Activated T-helper 2 cell treated with anti-CD3 and anti-CD28 coated beads, Interferon-gamma antibody, Interleukin-2, Interleukin-4, amounts not matched to agents 10 μg/mL and 5 μg/mL and 100 μg/mL, durations not matched to agents 14 hours and 24 hours and 36 hours (primary cell): ENCODE measurements around the gene MARK4. TPM values are rescaled to one million over a fixed set of nuclear protein-coding genes. Genes with fewer than 3 reads are reported as not detected.
A peak's percentile ranks its signal among the peaks of the same experiment; 100 is the strongest.

ENCODE experiments used
- DNase-seq: peaks from one replicate; pipeline ENCODE4 v3.0.0; 2021; ENCODE audit warnings: low spot score
- H3K27ac Mint-ChIP-seq: one replicate; pipeline ENCODE4 v1.8.0; 2021; ENCODE audit warnings: mixed read lengths
- H3K27me3 Mint-ChIP-seq: one replicate; pipeline ENCODE4 v1.8.0; 2021; ENCODE audit warnings: low read depth, mixed read lengths
- H3K36me3 Mint-ChIP-seq: one replicate; pipeline ENCODE4 v1.8.0; 2021; ENCODE audit warnings: low read depth, mixed read lengths
- H3K4me1 Mint-ChIP-seq: one replicate; pipeline ENCODE4 v1.8.0; 2021; ENCODE audit warnings: low read depth, mixed read lengths
- H3K4me3 Mint-ChIP-seq: one replicate; pipeline ENCODE4 v1.8.0; 2021; ENCODE audit warnings: low read depth, mild to moderate bottlenecking, moderate library complexity, mixed read lengths
- H3K9me3 Mint-ChIP-seq: one replicate; pipeline ENCODE4 v1.8.0; 2021; ENCODE audit warnings: mixed read lengths
- intact Hi-C: fragments of 100-400 bp; cut with micrococcal nuclease; formaldehyde crosslinking; loops from one replicate; pipeline ENCODE4 v1.15.1; 2023
- total RNA-seq: library from RNA; stranded (reverse); gene quantifications from 2 replicates; pipeline ENCODE4 v1.2.3, GENCODE V29; 2022

Gene MARK4
- total RNA-seq, result 25.6 and 28.9 TPM in 2 replicates

DNA sequence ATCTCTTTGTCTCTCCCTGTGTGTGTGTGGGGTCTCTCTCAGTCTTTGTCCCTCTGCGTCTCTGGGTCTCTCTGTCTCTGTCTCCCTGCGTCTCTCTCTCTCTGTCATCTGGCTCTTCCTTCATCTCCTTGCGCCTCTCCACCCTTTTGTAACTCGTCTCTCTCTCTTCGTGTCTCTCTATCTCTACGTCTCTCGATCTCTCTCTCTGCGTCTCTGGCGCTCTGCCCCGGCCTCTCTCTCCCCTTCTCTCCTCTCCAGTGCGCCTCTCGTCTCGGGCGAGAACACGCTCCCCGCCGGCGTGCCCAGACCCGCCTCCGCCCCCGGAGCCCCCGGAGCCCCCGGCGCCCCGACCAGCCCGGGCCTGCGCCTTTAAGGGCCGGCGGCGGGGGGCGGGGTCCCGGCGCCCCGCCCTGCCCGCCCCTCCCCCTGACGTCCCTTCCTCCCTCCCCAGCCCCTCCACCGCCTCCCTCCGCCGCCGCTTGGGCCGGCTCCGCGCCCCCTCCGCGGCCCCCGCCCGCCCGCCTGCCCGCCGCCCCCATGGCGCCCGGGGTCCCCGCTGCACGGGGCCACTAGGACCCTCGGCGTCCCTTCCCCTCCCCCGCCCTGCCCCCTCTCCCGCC is at the start of gene MARK4:
TSS of gene MARK4 (plus strand) at position 440 of the 620 bp plus-strand sequence. CDS start 318 bp downstream, outside the sequence.
- Mint-ChIP-seq H3K9me3 (no peaks in the 10 kb centered on the region), H3K36me3 (no peaks in the 10 kb centered on the region), H3K4me3 (peak within 1 kb of the TSS; percentile 85), H3K27me3 (peaks cover 2% of the 10 kb centered on the region), H3K27ac (peak within 1 kb of the TSS; percentile 65), H3K4me1 (peaks cover 19% of the 10 kb centered on the region)
- peak; percentile 46 for DNase-seq
- intact Hi-C loops, result loop anchor here (2.0 to 5.0 kb wide), 2 partner anchors 88 to 226 kb away; no protein-coding TSS in a partner anchor

DNA sequence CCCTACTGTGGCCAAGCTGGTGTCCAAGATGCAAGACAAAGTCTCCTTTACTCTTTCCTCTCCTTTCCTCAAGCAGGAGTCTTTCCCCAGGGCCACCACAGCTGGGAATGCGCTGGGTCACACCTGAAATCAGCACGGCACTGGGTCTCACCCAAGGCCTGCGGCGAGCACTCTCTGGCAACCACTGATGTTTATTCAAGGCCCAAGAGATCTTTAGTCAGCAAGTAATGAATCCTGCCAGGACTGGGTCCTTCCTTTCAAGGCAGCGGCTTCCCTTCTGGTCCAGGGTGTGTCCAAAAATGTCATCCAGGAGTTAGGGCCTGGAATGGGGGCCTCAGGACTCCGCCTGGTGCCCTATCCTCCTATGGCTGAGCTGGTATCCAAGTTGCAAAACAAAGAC is 48.4 kb upstream of the MARK4 start:
- Mint-ChIP-seq H3K4me1 (no peaks in the 10 kb centered on the region), H3K27ac (no peak overlapping the region), H3K9me3 (no peaks in the 10 kb centered on the region), H3K36me3 (no peaks in the 10 kb centered on the region), H3K4me3 (no peak overlapping the region), H3K27me3 (peaks cover 4% of the 10 kb centered on the region)
- DNase-seq, result no peak
- intact Hi-C loops, result no loop called here

DNA sequence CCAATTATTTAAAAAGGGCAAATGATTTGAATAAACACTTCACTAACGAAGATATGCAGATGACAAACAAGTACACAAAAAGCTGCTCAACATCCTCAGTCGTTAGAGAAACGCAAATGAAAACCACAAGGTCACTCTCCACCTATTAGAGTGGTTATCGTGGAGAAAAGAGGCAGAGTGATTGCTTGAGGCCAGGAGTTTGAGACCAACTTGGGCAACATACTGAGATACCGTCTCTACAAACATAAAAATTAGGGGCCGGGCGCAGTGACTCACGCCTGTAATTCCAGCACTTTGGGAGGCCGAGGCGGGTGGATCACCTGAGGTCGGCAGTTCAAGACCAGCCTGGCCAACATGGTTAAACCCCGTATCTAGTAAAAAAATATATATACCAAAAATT is 45.3 kb upstream of the MARK4 start:
- Mint-ChIP-seq H3K4me3 (no peak overlapping the region), H3K9me3 (no peaks in the 10 kb centered on the region)
- intact Hi-C loops, result no loop called here

DNA sequence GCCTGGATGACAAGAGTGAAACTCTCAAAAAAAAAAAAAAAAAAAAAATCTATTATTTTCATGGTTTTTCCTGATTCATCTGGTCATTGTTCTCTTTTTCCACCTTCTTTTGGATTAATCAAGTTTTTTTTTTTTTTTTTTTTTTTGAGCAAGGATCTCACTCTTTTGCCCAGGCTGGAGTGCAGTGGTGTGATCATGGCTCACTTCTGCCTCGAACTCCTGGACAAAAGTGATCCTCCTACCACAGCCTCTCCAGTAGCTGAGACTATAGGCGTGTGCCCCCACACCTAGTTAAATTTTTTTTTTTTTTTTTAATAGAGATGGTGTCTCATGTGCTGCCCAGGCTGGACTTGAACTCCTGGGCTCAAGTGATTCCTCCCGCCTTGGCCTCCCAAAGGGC is 44.7 kb upstream of the MARK4 start:
- Mint-ChIP-seq H3K36me3 (no peaks in the 10 kb centered on the region), H3K27me3 (peaks cover 7% of the 10 kb centered on the region), H3K4me3 (no peak overlapping the region), H3K9me3 (no peaks in the 10 kb centered on the region), H3K27ac (no peak overlapping the region), H3K4me1 (peaks cover 3% of the 10 kb centered on the region)
- intact Hi-C loops, result no loop called here
- no peak for DNase-seq

More for the DNA sequence above, 45.3 kb upstream of the MARK4 start:
- peaks cover 3% of the 10 kb centered on the region for H3K4me1 Mint-ChIP-seq
- H3K36me3 Mint-ChIP-seq, result no peaks in the 10 kb centered on the region
- H3K27ac Mint-ChIP-seq, result no peak overlapping the region
- no peak for DNase-seq
- H3K27me3 Mint-ChIP-seq, result peaks cover 3% of the 10 kb centered on the region

DNA sequence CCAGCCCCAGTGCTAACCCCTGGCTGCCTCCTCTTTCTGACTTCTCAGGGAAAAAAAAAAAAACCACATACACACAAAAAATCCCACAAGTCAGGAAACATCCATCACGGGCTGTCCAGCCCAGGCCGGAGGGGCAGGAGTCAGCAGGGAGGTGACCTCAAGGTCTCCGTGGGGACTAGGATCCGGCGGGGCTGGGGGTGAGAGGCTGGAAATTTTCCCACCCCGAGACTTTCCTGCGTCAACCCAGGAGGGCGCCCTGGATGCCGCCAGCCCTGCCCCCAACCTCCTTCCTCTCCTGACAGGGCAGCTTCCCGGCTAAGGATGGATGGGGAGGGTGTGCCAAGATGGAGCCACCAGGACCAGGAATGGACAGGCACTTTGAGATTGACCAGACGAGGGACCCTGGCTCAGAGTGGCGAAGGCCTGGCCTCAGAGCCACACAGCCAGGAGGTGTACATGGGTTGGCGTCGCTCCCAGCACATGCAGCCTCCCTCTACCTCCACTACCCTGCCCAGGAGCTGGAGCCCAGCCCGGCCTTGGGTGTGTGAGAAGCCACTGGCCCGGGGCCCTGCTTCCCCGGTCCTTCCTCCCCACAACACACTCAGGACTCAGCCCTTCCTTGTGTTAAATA is 39.2 kb upstream of the MARK4 start:
- Mint-ChIP-seq H3K9me3 (no peaks in the 10 kb centered on the region), H3K4me1 (peaks cover 3% of the 10 kb centered on the region), H3K4me3 (no peak overlapping the region), H3K27me3 (peaks cover 36% of the 10 kb centered on the region), H3K27ac (no peak overlapping the region), H3K36me3 (no peaks in the 10 kb centered on the region)
- DNase-seq, result no peak
- intact Hi-C loops, result no loop called here

DNA sequence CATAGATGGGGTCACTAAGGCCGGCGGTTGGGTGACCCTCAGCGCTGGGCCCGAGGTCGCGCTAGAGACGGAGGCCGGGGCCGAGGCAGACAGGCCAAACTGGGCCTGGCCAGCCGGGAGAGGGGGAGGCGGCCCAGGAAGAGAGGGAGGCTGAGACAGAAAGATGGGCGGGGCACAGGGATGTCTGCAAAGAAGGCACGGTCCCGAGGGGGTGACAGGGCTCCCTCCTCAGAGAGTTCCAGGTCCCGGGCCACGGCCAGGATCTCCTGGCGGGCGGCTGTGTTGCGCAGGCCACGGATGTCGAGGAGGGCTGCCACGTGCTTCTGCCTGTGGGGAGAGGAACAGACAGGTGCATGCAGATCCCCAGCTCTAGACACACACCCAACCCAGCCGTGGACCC is 38.0 kb upstream of the MARK4 start:
- H3K4me1 Mint-ChIP-seq, result peaks cover 3% of the 10 kb centered on the region
- H3K36me3 Mint-ChIP-seq, result no peaks in the 10 kb centered on the region
- DNase-seq, result no peak
- no peak overlapping the region for H3K4me3 Mint-ChIP-seq
- intact Hi-C loops, result no loop called here
- peaks cover 43% of the 10 kb centered on the region for H3K27me3 Mint-ChIP-seq
- H3K9me3 Mint-ChIP-seq, result no peaks in the 10 kb centered on the region
- H3K27ac Mint-ChIP-seq, result no peak overlapping the region

DNA sequence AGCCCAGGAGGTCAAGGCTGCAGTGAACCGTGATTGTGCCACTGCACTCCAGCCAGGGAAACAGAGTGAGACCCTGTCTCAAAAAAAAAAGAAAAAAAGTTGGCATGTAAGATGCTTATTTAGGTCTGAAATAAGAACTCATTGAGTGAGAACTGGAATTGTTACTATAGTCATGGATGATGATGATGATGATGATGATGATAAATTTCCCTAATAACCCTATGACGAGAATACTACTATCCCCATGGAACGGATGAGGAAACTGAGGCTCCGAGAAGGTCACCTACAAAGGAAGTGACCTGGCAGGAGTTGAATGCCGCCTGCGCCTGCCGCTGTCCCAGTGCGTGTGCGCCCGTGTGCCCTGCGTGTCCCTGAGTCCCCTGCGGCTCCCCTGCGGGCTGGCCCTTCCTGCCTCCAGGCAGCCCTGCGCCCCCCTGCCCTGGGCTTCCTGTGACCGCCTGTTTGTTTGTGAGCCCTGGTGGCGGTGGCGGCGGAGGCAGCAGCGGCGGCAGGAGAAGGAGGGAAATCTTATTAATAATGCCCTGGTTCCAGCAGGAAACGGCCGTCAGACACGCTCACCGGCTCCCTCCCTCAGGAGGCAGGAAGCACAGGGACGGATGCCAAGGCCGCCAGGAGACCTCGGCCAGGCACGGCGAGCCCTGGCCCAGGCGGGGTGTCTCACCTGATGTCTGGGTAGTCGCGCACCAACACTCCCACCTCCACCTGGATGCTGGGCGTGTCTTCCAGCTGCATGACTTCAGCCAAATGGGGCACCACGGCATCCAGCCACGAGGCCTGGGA is 35.5 kb upstream of the MARK4 start:
- Mint-ChIP-seq H3K4me1 (peaks cover 2% of the 10 kb centered on the region), H3K36me3 (no peaks in the 10 kb centered on the region), H3K4me3 (no peak overlapping the region), H3K27ac (no peak overlapping the region), H3K27me3 (peaks cover 56% of the 10 kb centered on the region), H3K9me3 (no peaks in the 10 kb centered on the region)
- DNase-seq, result no peak
- intact Hi-C loops, result no loop called here

DNA sequence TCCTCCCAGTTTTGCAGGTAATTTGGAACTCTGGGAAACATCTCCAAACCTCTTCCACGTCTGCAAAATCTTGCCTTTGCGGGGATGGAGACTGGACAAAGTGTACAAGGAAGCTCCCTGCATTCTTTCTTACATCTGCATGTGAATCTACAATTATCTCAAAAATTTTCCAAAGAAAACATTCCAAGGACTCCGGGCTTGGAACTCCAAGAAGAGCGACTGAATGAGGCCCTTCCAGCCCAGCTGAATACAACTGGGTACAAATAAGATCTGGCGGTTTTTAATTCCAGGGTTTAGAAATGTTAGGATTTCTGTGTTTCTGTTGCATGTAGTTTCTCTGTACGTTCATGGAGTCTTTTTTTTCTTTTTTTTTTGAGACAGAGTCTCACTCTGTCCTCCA is 34.4 kb upstream of the MARK4 start:
- no peaks in the 10 kb centered on the region for H3K9me3 Mint-ChIP-seq
- intact Hi-C loops, result no loop called here
- no peak overlapping the region for H3K27ac Mint-ChIP-seq
- peaks cover 52% of the 10 kb centered on the region for H3K27me3 Mint-ChIP-seq
- no peak overlapping the region for H3K4me3 Mint-ChIP-seq
- no peak for DNase-seq
- peaks cover 2% of the 10 kb centered on the region for H3K4me1 Mint-ChIP-seq
- no peaks in the 10 kb centered on the region for H3K36me3 Mint-ChIP-seq

DNA sequence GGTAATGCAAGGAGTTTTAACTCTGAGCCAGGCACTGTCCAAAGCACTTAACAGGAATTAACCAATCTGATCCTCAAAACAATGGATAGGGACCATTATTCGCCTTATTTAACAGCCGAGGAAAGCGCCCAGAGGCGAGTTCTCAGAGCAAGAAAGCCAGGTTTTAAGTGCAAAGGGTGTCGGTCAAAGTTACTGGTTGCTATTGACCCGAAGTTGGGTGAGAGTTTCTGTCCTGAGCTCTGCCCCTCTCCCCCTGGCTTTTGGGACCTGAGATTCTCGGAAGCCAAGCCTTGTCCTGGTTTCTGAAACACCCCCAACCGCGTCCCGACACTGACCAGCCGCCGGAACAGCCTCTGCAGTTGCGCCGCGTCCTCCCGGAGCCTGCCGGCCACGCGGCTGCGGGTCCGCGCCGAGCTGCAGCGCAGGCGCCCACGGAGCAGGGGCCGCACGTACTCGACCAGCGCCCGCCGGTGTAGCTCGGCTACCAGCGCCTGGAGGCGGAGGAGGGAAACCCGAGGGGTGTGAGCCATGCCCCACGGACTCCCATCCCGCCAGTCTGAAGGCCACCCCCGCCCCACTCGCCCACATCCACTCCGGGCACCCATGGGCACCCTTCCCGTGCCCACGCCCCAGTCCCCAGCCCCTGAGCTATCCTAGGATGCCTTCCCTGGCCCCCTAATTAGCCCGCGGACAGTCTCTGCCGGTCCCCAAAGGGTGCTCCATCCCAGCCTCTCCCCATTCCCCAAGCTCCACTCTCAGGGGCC is 33.7 kb upstream of the MARK4 start:
- Mint-ChIP-seq H3K36me3 (no peaks in the 10 kb centered on the region), H3K9me3 (no peaks in the 10 kb centered on the region), H3K4me3 (no peak overlapping the region), H3K27me3 (peaks cover 53% of the 10 kb centered on the region), H3K4me1 (peaks cover 2% of the 10 kb centered on the region), H3K27ac (no peak overlapping the region)
- DNase-seq, result no peak
- intact Hi-C loops, result no loop called here

DNA sequence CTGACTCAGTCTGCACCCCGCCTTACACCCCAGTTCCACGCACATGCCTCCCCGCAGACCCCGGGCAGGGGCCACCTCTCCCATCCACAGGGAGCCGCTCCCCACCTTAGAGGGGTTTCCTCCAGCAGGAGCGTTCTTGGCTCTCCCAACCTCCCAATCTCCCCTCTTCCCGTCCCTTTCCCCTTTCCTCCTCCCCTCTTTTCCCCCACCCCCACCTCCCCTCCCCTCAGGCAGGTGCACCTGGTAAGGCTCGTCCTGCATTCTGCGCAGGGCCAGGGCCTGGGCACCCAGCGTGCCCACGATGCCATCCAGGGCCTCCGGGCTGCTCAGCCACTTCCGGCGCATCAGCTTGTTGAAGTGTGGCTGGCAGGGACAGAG is 33.1 kb upstream of the MARK4 start:
- no peaks in the 10 kb centered on the region for H3K36me3 Mint-ChIP-seq
- H3K4me3 Mint-ChIP-seq, result no peak overlapping the region
- no peaks in the 10 kb centered on the region for H3K9me3 Mint-ChIP-seq

DNA sequence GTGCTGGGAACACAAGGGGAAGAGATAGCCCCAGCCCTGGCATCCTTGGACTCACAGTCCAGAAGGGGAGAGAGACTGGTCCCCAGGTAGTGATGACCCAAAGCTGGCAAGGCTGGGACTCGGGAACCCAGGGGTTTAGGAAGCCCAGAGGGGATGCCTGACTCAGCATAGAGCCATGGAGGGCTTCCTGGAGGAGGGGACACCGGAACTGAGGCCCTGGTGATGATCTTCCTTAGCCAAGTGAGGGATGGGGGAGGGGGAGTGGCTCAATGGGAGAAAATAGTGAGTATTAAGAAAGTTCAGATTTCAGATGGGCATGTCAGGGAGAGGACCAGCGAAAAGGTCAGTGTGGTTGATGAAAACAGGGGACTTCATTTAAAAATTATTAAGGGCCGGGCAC is 32.6 kb upstream of the MARK4 start:
- H3K4me3 Mint-ChIP-seq, result no peak overlapping the region
- H3K9me3 Mint-ChIP-seq, result no peaks in the 10 kb centered on the region
- no peak for DNase-seq
- H3K27ac Mint-ChIP-seq, result no peak overlapping the region
- no peaks in the 10 kb centered on the region for H3K36me3 Mint-ChIP-seq
- H3K4me1 Mint-ChIP-seq, result peaks cover 2% of the 10 kb centered on the region
- H3K27me3 Mint-ChIP-seq, result peaks cover 50% of the 10 kb centered on the region
- intact Hi-C loops, result no loop called here

More for the DNA sequence above, 33.1 kb upstream of the MARK4 start:
- Mint-ChIP-seq H3K4me1 (peaks cover 2% of the 10 kb centered on the region), H3K27ac (no peak overlapping the region), H3K27me3 (peaks cover 52% of the 10 kb centered on the region)
- no peak for DNase-seq
- intact Hi-C loops, result no loop called here

DNA sequence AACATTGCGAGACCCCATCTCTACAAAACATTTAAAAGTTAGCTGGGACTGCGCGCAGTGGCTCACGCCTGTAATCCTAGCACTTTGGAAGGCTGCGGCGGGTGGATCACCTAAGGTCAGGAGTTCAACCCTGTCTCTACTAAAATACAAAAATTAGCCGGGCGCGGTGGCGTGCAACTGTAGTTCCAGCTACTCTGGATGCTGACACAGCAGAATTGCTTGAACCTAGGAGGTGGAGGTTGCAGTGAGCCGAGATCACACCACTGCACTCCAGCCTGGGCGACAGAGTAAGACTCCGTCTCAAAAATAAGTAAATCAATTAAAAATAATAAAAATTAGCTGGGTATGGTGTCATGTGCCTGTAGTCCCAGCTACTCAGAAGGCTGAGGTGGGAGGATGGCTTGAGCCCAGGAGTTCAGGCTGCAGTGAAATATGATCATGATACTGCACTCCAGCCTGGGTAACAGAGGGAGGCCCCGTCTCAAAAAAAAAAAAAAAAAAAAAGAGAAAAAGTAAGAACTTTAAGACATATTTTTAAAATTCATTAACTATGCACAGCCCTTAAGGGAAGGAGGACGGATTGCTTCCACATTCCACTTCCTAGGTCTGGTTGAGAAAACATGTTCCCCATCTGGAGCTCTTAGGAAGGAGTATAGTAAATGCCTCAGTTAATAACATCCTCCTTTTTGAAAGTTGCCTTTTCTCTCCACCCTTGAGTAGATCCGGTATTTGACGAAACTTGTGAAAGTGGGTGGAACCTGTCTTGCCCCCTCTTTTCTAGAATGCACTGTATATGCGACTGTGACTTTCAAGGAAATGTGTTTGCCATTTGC is 31.9 kb upstream of the MARK4 start:
- DNase-seq, result no peak
- Mint-ChIP-seq H3K4me3 (no peak overlapping the region), H3K27me3 (peaks cover 45% of the 10 kb centered on the region), H3K9me3 (no peaks in the 10 kb centered on the region), H3K27ac (no peak overlapping the region), H3K36me3 (no peaks in the 10 kb centered on the region), H3K4me1 (peaks cover 2% of the 10 kb centered on the region)
- intact Hi-C loops, result no loop called here
